Esophagus muscularis mucosa (tissue), 4 donors: ENCODE data around the gene PADI2.

ENCODE experiments used
- EP300 ChIP-seq: sonication (generic); formaldehyde crosslinking; IDR thresholded peaks from one replicate; pipeline ENCODE4 v1.6.1; 2017; ENCODE audit warnings: antibody characterized with exemption
- POLR2A ChIP-seq: fragments of 450-650 bp; IDR thresholded peaks from one replicate; pipeline ENCODE4 v1.6.1; 2017; ENCODE audit warnings: antibody characterized with exemption, moderate library complexity, mild to moderate bottlenecking, low read depth
- POLR2AphosphoS5 ChIP-seq, 2 donors: sonication (generic); formaldehyde crosslinking; IDR thresholded peaks; one replicate each; pipeline ENCODE4 v1.6.1; 2017; ENCODE audit warnings: antibody characterized with exemption in 2 of 2
- TF ChIP-seq, protein P1 (sequence below), 3 experiments: fragments of 200-600 bp in 2 of 3; fragments of 450-650 bp in 1 of 3; sonication (generic) in 2 of 3; IDR thresholded peaks; one replicate each; pipeline ENCODE4 v1.5.1; 2017 to 2019; ENCODE audit warnings: antibody characterized with exemption in 3 of 3, mild to moderate bottlenecking in 2 of 3, moderate library complexity in 1 of 3

DNA sequence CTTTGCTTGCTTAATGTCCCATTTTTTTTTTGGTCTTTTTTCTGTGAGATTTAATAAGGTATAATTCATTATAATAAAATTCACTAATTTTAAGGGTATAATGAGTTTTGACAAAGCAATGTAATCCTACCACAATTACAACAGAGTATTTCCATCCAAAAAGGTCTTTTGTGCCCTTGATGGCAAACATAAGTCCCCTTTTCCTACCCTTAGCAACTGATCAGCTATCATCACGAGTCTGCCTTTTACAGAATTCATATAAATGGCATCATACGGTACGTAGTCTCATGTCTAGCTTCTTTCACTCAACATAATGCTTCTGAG lies 73.0 kb downstream of the PADI2 start:
- TF ChIP-seq, protein P1, sequence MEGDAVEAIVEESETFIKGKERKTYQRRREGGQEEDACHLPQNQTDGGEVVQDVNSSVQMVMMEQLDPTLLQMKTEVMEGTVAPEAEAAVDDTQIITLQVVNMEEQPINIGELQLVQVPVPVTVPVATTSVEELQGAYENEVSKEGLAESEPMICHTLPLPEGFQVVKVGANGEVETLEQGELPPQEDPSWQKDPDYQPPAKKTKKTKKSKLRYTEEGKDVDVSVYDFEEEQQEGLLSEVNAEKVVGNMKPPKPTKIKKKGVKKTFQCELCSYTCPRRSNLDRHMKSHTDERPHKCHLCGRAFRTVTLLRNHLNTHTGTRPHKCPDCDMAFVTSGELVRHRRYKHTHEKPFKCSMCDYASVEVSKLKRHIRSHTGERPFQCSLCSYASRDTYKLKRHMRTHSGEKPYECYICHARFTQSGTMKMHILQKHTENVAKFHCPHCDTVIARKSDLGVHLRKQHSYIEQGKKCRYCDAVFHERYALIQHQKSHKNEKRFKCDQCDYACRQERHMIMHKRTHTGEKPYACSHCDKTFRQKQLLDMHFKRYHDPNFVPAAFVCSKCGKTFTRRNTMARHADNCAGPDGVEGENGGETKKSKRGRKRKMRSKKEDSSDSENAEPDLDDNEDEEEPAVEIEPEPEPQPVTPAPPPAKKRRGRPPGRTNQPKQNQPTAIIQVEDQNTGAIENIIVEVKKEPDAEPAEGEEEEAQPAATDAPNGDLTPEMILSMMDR (IDR thresholded peaks at IDR 0.05), result peak in 1 of 3 experiments; percentile 4
- TF ChIP-seq POLR2A (no peak), EP300 (no peak), POLR2AphosphoS5 (IDR thresholded peaks at IDR 0.05) (no peak)
